ENCODE data around the gene NIN.

GRCh38 chr14:50675597-50675996 lies 155.4 kb downstream of the NIN start:
- TF ChIP-seq CTCF (IDR thresholded peaks at IDR 0.05) (no peak), POLR2A (IDR thresholded peaks at IDR 0.05) (no peak)

All from vagina (tissue), 2 donors.